Measurements from ENCODE around the gene NCOA3.

NCOA3 gene

GRCh38 chr20:47682916-47683315 is 181.2 kb downstream of the NCOA3 start:
- no peak for DNase-seq (ENCODE audit: extremely low read depth, low read depth)
- TF ChIP-seq CTCF (IDR thresholded peaks at IDR 0.05; ENCODE audit: low read depth, low read length): no peak

GRCh38 chr20:47684306-47685080 is 182.8 kb downstream of the NCOA3 start:
- DNase-seq (ENCODE audit: extremely low read depth, low read depth): no peak
- no peak for TF ChIP-seq CTCF (IDR thresholded peaks at IDR 0.05; ENCODE audit: low read depth, low read length)

- DNase-seq (ENCODE audit: extremely low read depth, low read depth): no peak
- no peak for TF ChIP-seq CTCF (IDR thresholded peaks at IDR 0.05; ENCODE audit: low read depth, low read length)
Measured at GRCh38 chr20:47686545-47686944, 184.9 kb downstream of the NCOA3 start.

GRCh38 chr20:47687095-47687987 is 185.7 kb downstream of the NCOA3 start:
- no peak for DNase-seq (ENCODE audit: extremely low read depth, low read depth)
- no peak for TF ChIP-seq CTCF (IDR thresholded peaks at IDR 0.05; ENCODE audit: low read depth, low read length)

GRCh38 chr20:47688385-47689381 is 187.0 kb downstream of the NCOA3 start:
- DNase-seq (ENCODE audit: extremely low read depth, low read depth): no peak
- TF ChIP-seq CTCF (IDR thresholded peaks at IDR 0.05; ENCODE audit: low read depth, low read length): no peak

GRCh38 chr20:47689731-47690130 is 188.0 kb downstream of the NCOA3 start:
- TF ChIP-seq CTCF (IDR thresholded peaks at IDR 0.05; ENCODE audit: low read depth, low read length): no peak
- DNase-seq (ENCODE audit: extremely low read depth, low read depth): no peak

Measured in AG09319 (cell line).